Astrocyte (in vitro differentiated cells and primary cell): ENCODE results near the gene PARD3B.

Source experiments
- EZH2 ChIP-seq: IDR thresholded peaks from 2 replicates; pipeline ENCODE4 v1.6.1; 2012; ENCODE audit warnings: mild to moderate bottlenecking, low read length, inconsistent platforms; ENCODE audit not compliant: insufficient read depth
- TF ChIP-seq, protein P1 (sequence below): IDR thresholded peaks from 2 replicates; pipeline ENCODE4 v1.5.1; 2011; ENCODE audit warnings: low read depth, mild to moderate bottlenecking, inconsistent platforms, low read length, moderate library complexity; ENCODE audit not compliant: insufficient read depth

DNA sequence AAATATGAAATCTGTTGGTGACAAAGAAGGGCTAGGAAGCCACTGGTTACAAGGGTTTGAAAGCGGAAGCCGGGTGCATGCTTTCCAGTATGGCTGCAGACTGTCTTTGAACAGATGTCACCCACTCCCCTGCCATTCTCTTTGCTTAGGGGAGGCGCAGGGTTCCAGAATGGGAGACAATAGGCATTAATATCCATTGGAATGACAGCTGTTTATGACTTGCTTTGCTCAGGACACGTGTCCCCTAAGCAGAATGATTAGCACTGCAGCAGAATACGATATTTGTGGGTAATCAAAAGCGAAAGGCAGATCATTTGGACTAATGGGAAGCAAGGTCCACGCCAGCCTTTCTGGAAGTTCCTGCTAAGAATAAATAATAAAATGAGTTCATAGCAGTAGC, 1111.2 kb downstream of the PARD3B start:
- TF ChIP-seq, protein P1, sequence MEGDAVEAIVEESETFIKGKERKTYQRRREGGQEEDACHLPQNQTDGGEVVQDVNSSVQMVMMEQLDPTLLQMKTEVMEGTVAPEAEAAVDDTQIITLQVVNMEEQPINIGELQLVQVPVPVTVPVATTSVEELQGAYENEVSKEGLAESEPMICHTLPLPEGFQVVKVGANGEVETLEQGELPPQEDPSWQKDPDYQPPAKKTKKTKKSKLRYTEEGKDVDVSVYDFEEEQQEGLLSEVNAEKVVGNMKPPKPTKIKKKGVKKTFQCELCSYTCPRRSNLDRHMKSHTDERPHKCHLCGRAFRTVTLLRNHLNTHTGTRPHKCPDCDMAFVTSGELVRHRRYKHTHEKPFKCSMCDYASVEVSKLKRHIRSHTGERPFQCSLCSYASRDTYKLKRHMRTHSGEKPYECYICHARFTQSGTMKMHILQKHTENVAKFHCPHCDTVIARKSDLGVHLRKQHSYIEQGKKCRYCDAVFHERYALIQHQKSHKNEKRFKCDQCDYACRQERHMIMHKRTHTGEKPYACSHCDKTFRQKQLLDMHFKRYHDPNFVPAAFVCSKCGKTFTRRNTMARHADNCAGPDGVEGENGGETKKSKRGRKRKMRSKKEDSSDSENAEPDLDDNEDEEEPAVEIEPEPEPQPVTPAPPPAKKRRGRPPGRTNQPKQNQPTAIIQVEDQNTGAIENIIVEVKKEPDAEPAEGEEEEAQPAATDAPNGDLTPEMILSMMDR, result no peak
- TF ChIP-seq EZH2, result no peak
